H1 (cell line): Measurements from ENCODE around the gene TBC1D24. TPM values are rescaled to one million over a fixed set of nuclear protein-coding genes. Genes with fewer than 3 reads are reported as not detected.

Source experiments
- CTCF ChIA-PET: fragments of 300-600 bp; sonication (Branson Sonifier 250); formaldehyde crosslinking; loops from one replicate; lab custom pipeline; 2021; ENCODE audit not compliant: partially characterized antibody; lab: Charles Lee
- POLR2A ChIA-PET: fragments of 300-600 bp; sonication (Branson Sonifier 250); formaldehyde crosslinking; loops from one replicate; lab custom pipeline; 2021; ENCODE audit warnings: inconsistent platforms; ENCODE audit not compliant: partially characterized antibody; lab: Charles Lee
- DNase-seq, 2 experiments: peaks; one replicate each; pipeline versions ENCODE4 v3.0.0 to v3.0.0-alpha.2; 2010 to 2022; ENCODE audit warnings: low spot score in 2 of 2, low read depth in 1 of 2, mixed read lengths in 1 of 2
- FAIRE-seq: peaks from 2 replicates; lab custom pipeline; 2011; peaks lifted over from hg19 to GRCh38; lab: Jason Lieb, UNC
- H2AFZ ChIP-seq: 2 replicates; pipeline ENCODE4 v1.8.1; 2012; ENCODE audit warnings: low read length, inconsistent platforms
- H2AK5ac ChIP-seq: 2 replicates; pipeline ENCODE4 v1.6.1; 2013; ENCODE audit warnings: low read depth, low read length
- H2BK120ac ChIP-seq: replicated peaks from 2 replicates; pipeline ENCODE3; 2013; ENCODE audit warnings: low read depth, low read length, inconsistent platforms
- H2BK12ac ChIP-seq: 2 replicates; pipeline ENCODE4 v1.6.1; 2013; ENCODE audit warnings: low read depth, low read length
- H2BK15ac ChIP-seq: 2 replicates; pipeline ENCODE4 v1.6.1; 2013; ENCODE audit warnings: low read length
- H2BK20ac ChIP-seq: 2 replicates; pipeline ENCODE4 v1.6.1; 2013; ENCODE audit warnings: low read length
- H2BK5ac ChIP-seq: 2 replicates; pipeline ENCODE4 v1.6.1; 2013; ENCODE audit warnings: low read depth, low read length
- H3K14ac ChIP-seq: 2 replicates; pipeline ENCODE4 v1.6.1; 2013; ENCODE audit warnings: inconsistent platforms; ENCODE audit not compliant: insufficient read length
- H3K18ac ChIP-seq: 2 replicates; pipeline ENCODE4 v1.6.1; 2013; ENCODE audit warnings: low read length; ENCODE audit errors: extremely low read depth
- H3K23ac ChIP-seq: 2 replicates; pipeline ENCODE4 v1.6.1; 2013; ENCODE audit warnings: inconsistent platforms; ENCODE audit not compliant: insufficient read length
- H3K23me2 ChIP-seq: 2 replicates; pipeline ENCODE4 v1.6.1; 2013; ENCODE audit warnings: low read depth, low read length
- H3K27ac ChIP-seq: 2 replicates; pipeline ENCODE4 v1.6.1; 2011; ENCODE audit warnings: low read depth, low read length, inconsistent platforms
- H3K27me3 ChIP-seq, 4 experiments: replicated peaks in 1 of 4; 1 replicate in 1 of 4; 2 replicates in 3 of 4; pipeline versions ENCODE4 v1.6.1 to v1.8.1; 2011 to 2013; ENCODE audit warnings: low read length in 3 of 4, mild to moderate bottlenecking in 3 of 4, inconsistent platforms in 2 of 4, mixed read lengths in 2 of 4, moderate library complexity in 1 of 4; ENCODE audit not compliant: control insufficient read depth in 3 of 4, insufficient read depth in 3 of 4; ENCODE audit errors: extremely low read depth in 1 of 4
- H3K36me3 ChIP-seq, 4 experiments: 2 replicates each; pipeline versions ENCODE4 v1.6.1 to v1.8.1; 2011 to 2013; ENCODE audit warnings: mild to moderate bottlenecking in 4 of 4, low read length in 3 of 4, moderate library complexity in 2 of 4, control low read depth in 1 of 4, inconsistent platforms in 1 of 4; ENCODE audit not compliant: insufficient read depth in 4 of 4, control insufficient read depth in 2 of 4
- H3K4ac ChIP-seq: replicated peaks from 2 replicates; pipeline ENCODE3; 2013; ENCODE audit warnings: low read length, low read depth, mixed read lengths, inconsistent platforms; ENCODE audit not compliant: insufficient read length
- H3K4me1 ChIP-seq, 4 experiments: replicated peaks in 1 of 4; 1 replicate in 1 of 4; 2 replicates in 3 of 4; pipeline versions ENCODE4 v1.6.1 to v1.8.1; 2011 to 2013; ENCODE audit warnings: low read length in 3 of 4, inconsistent platforms in 2 of 4, mixed read lengths in 1 of 4; ENCODE audit not compliant: insufficient read depth in 4 of 4, control insufficient read depth in 3 of 4
- H3K4me2 ChIP-seq, 2 experiments: 2 replicates each; pipeline versions ENCODE4 v1.6.1 to v1.8.1; 2011 to 2013; ENCODE audit warnings: low read depth in 2 of 2, low read length in 2 of 2, control low read depth in 1 of 2, inconsistent platforms in 1 of 2, mild to moderate bottlenecking in 1 of 2; ENCODE audit not compliant: insufficient read depth in 1 of 2
- H3K4me3 ChIP-seq, 4 experiments: fragments of 200-600, 300-600 bp in 1 of 4; sonication (generic), shearing (Covaris generic), sonication (Bioruptor Twin) in 1 of 4; 2 replicates each; pipeline versions ENCODE4 v1.5.1 to v1.8.1; 2011 to 2016; ENCODE audit warnings: low read length in 4 of 4, low read depth in 3 of 4, control low read depth in 2 of 4, inconsistent platforms in 2 of 4, mild to moderate bottlenecking in 2 of 4, mixed read lengths in 1 of 4, moderate library complexity in 1 of 4; ENCODE audit not compliant: insufficient read depth in 2 of 4; ENCODE audit errors: extremely low read depth in 1 of 4
- H3K56ac ChIP-seq: replicated peaks from 2 replicates; pipeline ENCODE3; 2013; ENCODE audit warnings: low read depth, mild to moderate bottlenecking, mixed read lengths, low read length, inconsistent platforms; ENCODE audit not compliant: insufficient read length
- H3K79me1 ChIP-seq: 2 replicates; pipeline ENCODE4 v1.6.1; 2013; ENCODE audit warnings: low read depth, low read length, control low read depth
- H3K79me2 ChIP-seq, 2 experiments: 2 replicates each; pipeline versions ENCODE4 v1.6.1 to v1.8.1; 2012 to 2013; ENCODE audit warnings: low read length in 2 of 2, mild to moderate bottlenecking in 2 of 2, inconsistent platforms in 1 of 2; ENCODE audit not compliant: insufficient read depth in 2 of 2, control insufficient read depth in 1 of 2
- H3K9ac ChIP-seq, 4 experiments: replicated peaks in 1 of 4; 1 replicate in 1 of 4; 2 replicates in 3 of 4; pipeline versions ENCODE4 v1.6.1 to v1.8.1; 2011 to 2013; ENCODE audit warnings: low read depth in 3 of 4, low read length in 3 of 4, control low read depth in 2 of 4, mild to moderate bottlenecking in 2 of 4, moderate library complexity in 2 of 4, inconsistent platforms in 1 of 4; ENCODE audit errors: extremely low read depth in 1 of 4
- H3K9me3 ChIP-seq, 2 experiments: 2 replicates each; pipeline versions ENCODE4 v1.6.1 to v1.8.1; 2012 to 2013; ENCODE audit warnings: mild to moderate bottlenecking in 2 of 2, moderate library complexity in 2 of 2, control low read depth in 1 of 2, inconsistent platforms in 1 of 2, low read depth in 1 of 2, low read length in 1 of 2, mixed read lengths in 1 of 2; ENCODE audit not compliant: insufficient read depth in 2 of 2
- H4K20me1 ChIP-seq, 2 experiments: replicated peaks in 1 of 2; 2 replicates each; pipeline versions ENCODE3 to v1.8.1; 2011 to 2013; ENCODE audit warnings: inconsistent platforms in 2 of 2, low read length in 2 of 2, mild to moderate bottlenecking in 1 of 2; ENCODE audit not compliant: insufficient read depth in 2 of 2, control insufficient read depth in 1 of 2
- H4K5ac ChIP-seq: 2 replicates; pipeline ENCODE4 v1.6.1; 2013; ENCODE audit warnings: low read length, low read depth, mixed read lengths, inconsistent platforms; ENCODE audit not compliant: insufficient read length
- H4K8ac ChIP-seq: 2 replicates; pipeline ENCODE4 v1.8.0; 2013; ENCODE audit warnings: mild to moderate bottlenecking, moderate library complexity, low read length, inconsistent platforms; ENCODE audit not compliant: insufficient read depth; ENCODE audit errors: extremely low read depth
- H4K91ac ChIP-seq: replicated peaks from 2 replicates; pipeline ENCODE3; 2013; ENCODE audit warnings: low read length, mixed read lengths, inconsistent platforms; ENCODE audit not compliant: insufficient read length
- WGBS, 2 experiments: shearing (Covaris generic) in 1 of 2; methylation state at CpG; one replicate each; pipeline versions ENCODE4 v1.1.6 to v1.1.7; 2013 to 2015; ENCODE audit warnings: low lambda C conversion rate in 2 of 2, mixed read lengths in 2 of 2, inconsistent platforms in 1 of 2, low coverage in 1 of 2, missing lambda C conversion rate in 1 of 2; ENCODE audit not compliant: insufficient replicate concordance in 2 of 2, insufficient coverage in 1 of 2, insufficient read length in 1 of 2; ENCODE audit errors: extremely low coverage in 1 of 2, missing lambda C conversion rate in 1 of 2; 5-methylcytosine and 5-hydroxymethylcytosine counted together
- polyA plus RNA-seq, 7 experiments: library from polyadenylated mRNA; depleted of rRNA in 3 of 7; stranded (reverse) in 5 of 7; unstranded in 2 of 7; fragments of >200 nt in 5 of 7; fragments of 200-250 nt in 2 of 7; gene quantifications; 1 replicate in 5 of 7; 2 replicates in 1 of 7; 4 replicates in 1 of 7; pipeline versions ENCODE4 v1.2.1 to v1.2.3, GENCODE V29; 2011 to 2013; ENCODE audit warnings: missing spikeins in 2 of 7, mixed read lengths in 2 of 7
- total RNA-seq: library from RNA; stranded (reverse); fragmentation: NEBNext Ultra II Directional; extraction: Animal tissue kit (Norgen Biotek cat#: 25700); gene quantifications from 2 replicates; pipeline ENCODE4 v1.2.1, GENCODE V29; 2021

The TBC1D24 gene
- total and polyA plus RNA-seq, 2 of the 8 experiments (the other 6 are each of a cell fraction or from before 2014, with no cell fraction given) = 8.7 to 21.5 TPM

GRCh38 chr16:2516391-2517240, 41.7 kb downstream of the TBC1D24 start:
- POLR2A ChIA-PET = interaction anchor here (0.7 to 5.6 kb wide), 4 partner anchors 16 to 519 kb away, joined by 4 to 44 read pairs (median 7); partner anchors contain the start of gene CEMP1
- H2BK5ac ChIP-seq = peak overlapping the region; percentile 16; the same call in 1 of the 2 replicates
- no peak overlapping the region for H2BK12ac ChIP-seq
- no peak overlapping the region for H3K4me3 ChIP-seq
- no peak overlapping the region for H4K5ac ChIP-seq
- no peaks in the 10 kb centered on the region for H3K9me3 ChIP-seq
- peaks cover 26 to 61% of the 10 kb centered on the region in 2 experiments for H3K79me2 ChIP-seq
- no peak overlapping the region for H2AFZ ChIP-seq
- no peak overlapping the region for H3K4ac ChIP-seq
- no peak overlapping the region for H3K56ac ChIP-seq
- H3K27me3 ChIP-seq = no peaks in the 10 kb centered on the region; a peak in 2 of 7 replicates
- no peak overlapping the region for H4K91ac ChIP-seq
- H2BK120ac ChIP-seq = no peak overlapping the region
- no peak overlapping the region for H3K18ac ChIP-seq
- H3K9ac ChIP-seq = peak overlapping the region; percentile 8 to 38 (median 30); a peak in 4 of 7 replicates
- H3K4me2 ChIP-seq = peak overlapping the region in 1 of 2 experiments; percentile 85; a peak in 1 of 4 replicates
- FAIRE-seq = no peak
- peaks cover 4 to 38% (median 18%) of the 10 kb centered on the region in 4 experiments for H3K4me1 ChIP-seq
- no peak overlapping the region for H3K23ac ChIP-seq
- no peak overlapping the region for H2BK20ac ChIP-seq
- H3K23me2 ChIP-seq = peaks cover 13% of the 10 kb centered on the region; the same call in 1 of the 2 replicates
- peak overlapping the region; percentile 45; the same call in 1 of the 2 replicates for H3K27ac ChIP-seq
- no peak for DNase-seq
- H2BK15ac ChIP-seq = no peak overlapping the region
- H2AK5ac ChIP-seq = 0 out of 2 replicates have a peak overlapping the region, but pooled peaks have one; percentile 53
- H3K36me3 ChIP-seq = no peaks in the 10 kb centered on the region; a peak in 1 of 8 replicates
- 79% methylated on average over 11 of the region's 11 CpGs; no CpG with 5 or more reads in 1 of the 2 experiments for WGBS, 2 experiments
- CTCF ChIA-PET = interaction anchor here (0.8 to 1.4 kb wide), 4 partner anchors 10 to 322 kb away, joined by 3 to 4 read pairs (median 4); no protein-coding TSS in a partner anchor
- peaks cover 31 to 38% of the 10 kb centered on the region in 2 experiments for H4K20me1 ChIP-seq
- peaks cover 24% of the 10 kb centered on the region for H3K79me1 ChIP-seq
- no peak overlapping the region for H3K14ac ChIP-seq
- H4K8ac ChIP-seq = no peak overlapping the region
